SK-N-SH treated with all-trans-retinoic acid at 6 μM for 48 hours (cell line): ENCODE data around the gene TNFRSF21.

Experiments
- ARNTL ChIP-seq: fragments of 450-650 bp; formaldehyde crosslinking; IDR thresholded peaks from 2 replicates; pipeline ENCODE4 v1.5.0; 2020; ENCODE audit warnings: low read depth, mild to moderate bottlenecking, moderate library complexity, borderline replicate concordance
- BACH2 ChIP-seq: fragments of 250-450 bp; sonication (Bioruptor Pico); IDR thresholded peaks from 2 replicates; pipeline ENCODE4 v1.9.0; 2021; ENCODE audit warnings: mild to moderate bottlenecking, borderline replicate concordance
- CSDC2 ChIP-seq: fragments of 250-450 bp; sonication (Bioruptor Pico); IDR thresholded peaks from 2 replicates; pipeline ENCODE4 v1.5.0; 2020; ENCODE audit warnings: mild to moderate bottlenecking, moderate library complexity
- ISL1 ChIP-seq: fragments of 250-450 bp; sonication (Bioruptor Pico); IDR thresholded peaks from 2 replicates; pipeline ENCODE4 v2.1.2; 2022; ENCODE audit warnings: mild to moderate bottlenecking, moderate library complexity
- RARB ChIP-seq: fragments of 250-450 bp; sonication (Bioruptor Pico); IDR thresholded peaks from 2 replicates; pipeline ENCODE4 v1.8.0; 2021; ENCODE audit warnings: mild to moderate bottlenecking, moderate library complexity
- TCF4 ChIP-seq: fragments of 250-450 bp; sonication (Bioruptor Pico); IDR thresholded peaks from 2 replicates; pipeline ENCODE4 v1.8.0; 2021; ENCODE audit warnings: mild to moderate bottlenecking, moderate library complexity, borderline replicate concordance
- ZFP30 ChIP-seq: fragments of 450-650 bp; formaldehyde crosslinking; IDR thresholded peaks from 2 replicates; pipeline ENCODE4 v1.5.0; 2022; ENCODE audit warnings: mild to moderate bottlenecking, moderate library complexity
- ZNF70 ChIP-seq: fragments of 450-650 bp; formaldehyde crosslinking; IDR thresholded peaks from 2 replicates; pipeline ENCODE4 v1.5.0; 2020; ENCODE audit warnings: mild to moderate bottlenecking, moderate library complexity
- TF ChIP-seq, protein P1 (sequence below): fragments of 250-450 bp; sonication (Bioruptor Pico); IDR thresholded peaks from 2 replicates; pipeline ENCODE4 v1.5.1; 2020; ENCODE audit warnings: low read depth, mild to moderate bottlenecking, moderate library complexity
- TF ChIP-seq, protein P2 (sequence below): fragments of 250-450 bp; sonication (Bioruptor Pico); IDR thresholded peaks from 2 replicates; pipeline ENCODE4 v1.8.0; 2020; ENCODE audit warnings: mild to moderate bottlenecking, moderate library complexity, borderline replicate concordance
- TF ChIP-seq, protein P3 (sequence below): fragments of 250-450 bp; sonication (Bioruptor Pico); IDR thresholded peaks from 2 replicates; pipeline ENCODE4 v1.8.0; 2021; ENCODE audit warnings: low read depth, mild to moderate bottlenecking, moderate library complexity, borderline replicate concordance

DNA sequence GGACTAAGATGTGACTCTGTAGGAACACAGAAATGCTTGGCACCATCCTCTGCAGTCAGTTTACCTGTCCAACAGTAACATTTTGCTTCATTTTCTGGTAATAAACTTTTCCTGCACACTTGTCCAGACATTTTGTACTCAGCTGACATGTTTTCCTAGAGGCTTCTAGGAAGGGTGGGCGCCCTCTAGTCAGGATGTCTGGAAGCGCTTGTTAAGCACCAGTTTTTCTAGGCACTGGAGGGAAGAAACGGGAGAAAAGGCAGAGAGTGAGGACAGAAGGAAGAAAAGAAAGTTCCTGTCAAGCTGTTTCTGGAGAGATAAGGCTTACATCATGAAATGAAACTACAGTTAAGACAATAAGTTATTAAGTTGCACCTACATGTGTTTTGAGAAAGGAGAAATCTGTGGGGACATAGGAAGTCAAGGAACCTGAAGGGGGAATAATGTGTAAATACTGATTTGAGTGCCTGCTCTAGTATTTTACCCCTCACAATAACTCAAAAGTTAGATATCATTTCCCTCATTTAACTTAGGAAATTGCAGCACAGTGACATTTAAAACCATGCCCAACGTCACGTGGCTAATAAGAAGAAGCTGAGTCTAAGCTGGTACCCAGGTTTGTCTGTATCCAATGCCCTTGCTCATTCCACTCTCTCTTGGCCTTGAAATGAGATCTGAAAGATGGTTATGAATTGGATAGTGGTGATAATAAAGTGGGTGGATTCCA lies 42.7 kb upstream of the TNFRSF21 start:
- TF ChIP-seq, protein P1, sequence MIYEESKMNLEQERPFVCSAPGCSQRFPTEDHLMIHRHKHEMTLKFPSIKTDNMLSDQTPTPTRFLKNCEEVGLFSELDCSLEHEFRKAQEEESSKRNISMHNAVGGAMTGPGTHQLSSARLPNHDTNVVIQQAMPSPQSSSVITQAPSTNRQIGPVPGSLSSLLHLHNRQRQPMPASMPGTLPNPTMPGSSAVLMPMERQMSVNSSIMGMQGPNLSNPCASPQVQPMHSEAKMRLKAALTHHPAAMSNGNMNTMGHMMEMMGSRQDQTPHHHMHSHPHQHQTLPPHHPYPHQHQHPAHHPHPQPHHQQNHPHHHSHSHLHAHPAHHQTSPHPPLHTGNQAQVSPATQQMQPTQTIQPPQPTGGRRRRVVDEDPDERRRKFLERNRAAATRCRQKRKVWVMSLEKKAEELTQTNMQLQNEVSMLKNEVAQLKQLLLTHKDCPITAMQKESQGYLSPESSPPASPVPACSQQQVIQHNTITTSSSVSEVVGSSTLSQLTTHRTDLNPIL: no peak
- TF ChIP-seq ZNF70 (CRISPR knock-in tag) (no peak), ARNTL (no peak), ZFP30 (CRISPR knock-in tag) (no peak), ISL1 (CRISPR knock-in tag) (no peak), TCF4 (CRISPR knock-in tag) (no peak), CSDC2 (CRISPR knock-in tag) (no peak), RARB (no peak), BACH2 (CRISPR knock-in tag) (no peak)
- TF ChIP-seq, protein P2, sequence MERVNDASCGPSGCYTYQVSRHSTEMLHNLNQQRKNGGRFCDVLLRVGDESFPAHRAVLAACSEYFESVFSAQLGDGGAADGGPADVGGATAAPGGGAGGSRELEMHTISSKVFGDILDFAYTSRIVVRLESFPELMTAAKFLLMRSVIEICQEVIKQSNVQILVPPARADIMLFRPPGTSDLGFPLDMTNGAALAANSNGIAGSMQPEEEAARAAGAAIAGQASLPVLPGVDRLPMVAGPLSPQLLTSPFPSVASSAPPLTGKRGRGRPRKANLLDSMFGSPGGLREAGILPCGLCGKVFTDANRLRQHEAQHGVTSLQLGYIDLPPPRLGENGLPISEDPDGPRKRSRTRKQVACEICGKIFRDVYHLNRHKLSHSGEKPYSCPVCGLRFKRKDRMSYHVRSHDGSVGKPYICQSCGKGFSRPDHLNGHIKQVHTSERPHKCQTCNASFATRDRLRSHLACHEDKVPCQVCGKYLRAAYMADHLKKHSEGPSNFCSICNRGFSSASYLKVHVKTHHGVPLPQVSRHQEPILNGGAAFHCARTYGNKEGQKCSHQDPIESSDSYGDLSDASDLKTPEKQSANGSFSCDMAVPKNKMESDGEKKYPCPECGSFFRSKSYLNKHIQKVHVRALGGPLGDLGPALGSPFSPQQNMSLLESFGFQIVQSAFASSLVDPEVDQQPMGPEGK (CRISPR knock-in tag): no peak
- TF ChIP-seq, protein P3, sequence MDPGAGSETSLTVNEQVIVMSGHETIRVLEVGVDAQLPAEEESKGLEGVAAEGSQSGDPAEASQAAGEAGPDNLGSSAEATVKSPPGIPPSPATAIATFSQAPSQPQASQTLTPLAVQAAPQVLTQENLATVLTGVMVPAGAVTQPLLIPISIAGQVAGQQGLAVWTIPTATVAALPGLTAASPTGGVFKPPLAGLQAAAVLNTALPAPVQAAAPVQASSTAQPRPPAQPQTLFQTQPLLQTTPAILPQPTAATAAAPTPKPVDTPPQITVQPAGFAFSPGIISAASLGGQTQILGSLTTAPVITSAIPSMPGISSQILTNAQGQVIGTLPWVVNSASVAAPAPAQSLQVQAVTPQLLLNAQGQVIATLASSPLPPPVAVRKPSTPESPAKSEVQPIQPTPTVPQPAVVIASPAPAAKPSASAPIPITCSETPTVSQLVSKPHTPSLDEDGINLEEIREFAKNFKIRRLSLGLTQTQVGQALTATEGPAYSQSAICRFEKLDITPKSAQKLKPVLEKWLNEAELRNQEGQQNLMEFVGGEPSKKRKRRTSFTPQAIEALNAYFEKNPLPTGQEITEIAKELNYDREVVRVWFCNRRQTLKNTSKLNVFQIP: no peak
